BJ (cell line): Measurements from ENCODE around the gene EWSR1. TPM values are rescaled to one million over a fixed set of nuclear protein-coding genes. Genes with fewer than 3 reads are reported as not detected.

Source experiments
- CTCF ChIA-PET: fragments of 350-600 bp; formaldehyde crosslinking; extraction: SDS; loops from one replicate; lab custom pipeline; 2021; ENCODE audit warnings: antibody characterized with exemption, inconsistent platforms; lab: Yijun Ruan, JAX
- POLR2A ChIA-PET: fragments of 300-600 bp; sonication (Branson Sonifier 250); formaldehyde crosslinking; extraction: SDS; loops from one replicate; lab custom pipeline; 2021; ENCODE audit warnings: antibody characterized with exemption; lab: Charles Lee
- DNase-seq: peaks from one replicate; pipeline ENCODE4 v3.0.0-alpha.2; 2011; ENCODE audit warnings: low read depth
- H3K27me3 ChIP-seq: 2 replicates; pipeline ENCODE4 v1.6.0; 2011; ENCODE audit warnings: low read length; ENCODE audit not compliant: control insufficient read depth, insufficient read depth
- H3K36me3 ChIP-seq: 2 replicates; pipeline ENCODE4 v1.5.1; 2011; ENCODE audit warnings: low read length; ENCODE audit not compliant: control insufficient read depth, insufficient read depth
- H3K4me3 ChIP-seq: 2 replicates; pipeline ENCODE4 v1.5.1; 2011; ENCODE audit warnings: low read depth, mild to moderate bottlenecking, control low read depth, low read length
- polyA plus RNA-seq: library from polyadenylated mRNA; depleted of rRNA; stranded (reverse); fragments of >200 nt; gene quantifications from 2 replicates; pipeline ENCODE4 v1.2.3, GENCODE V29; 2011
- TF ChIP-seq, protein P1 (sequence below): IDR thresholded peaks from 2 replicates; pipeline ENCODE4 v1.5.1; 2011; ENCODE audit warnings: low read depth, mild to moderate bottlenecking, control low read depth, inconsistent platforms, low read length, moderate library complexity; ENCODE audit not compliant: insufficient read depth

EWSR1 gene
- polyA plus RNA-seq, 1 experiment: 206 TPM

DNA sequence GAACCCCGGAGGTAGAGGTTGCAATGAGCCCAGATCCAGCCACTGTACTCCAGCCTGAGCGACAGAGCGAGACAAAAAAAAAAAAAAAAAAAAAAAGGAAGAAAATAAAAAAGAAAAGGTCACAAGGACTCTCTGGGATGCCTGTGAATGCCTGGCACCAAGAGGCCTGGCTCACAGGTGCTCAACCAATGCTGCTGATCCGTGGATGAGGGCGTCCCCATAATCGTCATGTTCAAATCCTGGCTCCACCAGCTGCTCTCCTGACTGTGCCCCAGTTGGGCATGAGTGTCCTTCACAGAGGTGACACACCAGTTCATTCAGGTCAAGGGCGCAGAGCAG, 37.7 kb downstream of the EWSR1 start:
- TF ChIP-seq, protein P1, sequence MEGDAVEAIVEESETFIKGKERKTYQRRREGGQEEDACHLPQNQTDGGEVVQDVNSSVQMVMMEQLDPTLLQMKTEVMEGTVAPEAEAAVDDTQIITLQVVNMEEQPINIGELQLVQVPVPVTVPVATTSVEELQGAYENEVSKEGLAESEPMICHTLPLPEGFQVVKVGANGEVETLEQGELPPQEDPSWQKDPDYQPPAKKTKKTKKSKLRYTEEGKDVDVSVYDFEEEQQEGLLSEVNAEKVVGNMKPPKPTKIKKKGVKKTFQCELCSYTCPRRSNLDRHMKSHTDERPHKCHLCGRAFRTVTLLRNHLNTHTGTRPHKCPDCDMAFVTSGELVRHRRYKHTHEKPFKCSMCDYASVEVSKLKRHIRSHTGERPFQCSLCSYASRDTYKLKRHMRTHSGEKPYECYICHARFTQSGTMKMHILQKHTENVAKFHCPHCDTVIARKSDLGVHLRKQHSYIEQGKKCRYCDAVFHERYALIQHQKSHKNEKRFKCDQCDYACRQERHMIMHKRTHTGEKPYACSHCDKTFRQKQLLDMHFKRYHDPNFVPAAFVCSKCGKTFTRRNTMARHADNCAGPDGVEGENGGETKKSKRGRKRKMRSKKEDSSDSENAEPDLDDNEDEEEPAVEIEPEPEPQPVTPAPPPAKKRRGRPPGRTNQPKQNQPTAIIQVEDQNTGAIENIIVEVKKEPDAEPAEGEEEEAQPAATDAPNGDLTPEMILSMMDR: no peak
- no peak overlapping the region for H3K4me3 ChIP-seq
- POLR2A ChIA-PET: no interaction called here
- no peaks in the 10 kb centered on the region for H3K27me3 ChIP-seq
- CTCF ChIA-PET: interaction anchor here (0.7 to 6.7 kb wide), 6 partner anchors 13 to 80 kb away, joined by 3 to 69 read pairs (median 4); no protein-coding TSS in a partner anchor
- DNase-seq: no peak
- H3K36me3 ChIP-seq: peaks cover 5% of the 10 kb centered on the region; the same call in 1 of the 2 replicates

DNA sequence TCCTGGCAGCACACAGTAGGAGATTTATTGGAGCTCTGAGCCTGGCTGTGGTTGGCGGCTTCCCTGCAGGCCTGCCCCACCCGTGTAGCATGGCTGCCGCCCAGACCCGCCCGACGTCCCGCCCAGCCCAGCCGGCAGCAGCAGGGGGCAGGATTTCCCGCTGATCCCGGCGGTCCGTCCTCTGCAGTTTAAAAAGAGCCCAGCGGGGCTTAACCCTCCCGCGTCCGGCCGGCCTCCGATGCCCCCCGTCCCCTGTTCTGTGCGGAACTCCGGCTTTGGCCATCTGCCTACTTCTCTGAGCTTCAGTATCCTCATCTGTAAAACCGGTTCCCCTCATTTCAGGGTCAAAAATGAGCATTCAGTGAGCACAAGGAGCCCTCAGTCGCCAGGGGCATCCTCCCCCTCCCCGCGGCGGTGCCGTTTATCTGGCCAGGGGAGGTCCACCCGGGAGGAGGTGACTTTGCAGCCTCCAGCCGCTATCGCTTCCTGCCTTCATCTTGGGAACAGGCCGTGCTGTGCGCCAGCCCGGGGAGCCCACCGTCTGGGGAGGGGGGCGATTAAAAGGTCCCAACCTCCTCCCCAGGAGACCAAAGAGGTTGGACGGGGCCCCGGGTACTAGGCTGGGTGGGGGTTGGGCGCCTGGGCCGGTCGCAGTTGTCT, 38.2 kb downstream of the EWSR1 start, which contains the start of gene GAS2L1:
GAS2L1 (plus strand) TSS at position 476 of the 660 bp plus-strand sequence. CDS start 1,456 bp downstream, outside the sequence.
- CTCF ChIA-PET: interaction anchor here (0.7 to 6.7 kb wide), 10 partner anchors 9 to 82 kb away, joined by 3 to 69 read pairs (median 3); partner anchors contain the start of gene AP1B1
- peak within 1 kb of the TSS; percentile 80 for H3K4me3 ChIP-seq
- TF ChIP-seq, protein P1: peak; percentile 85
- POLR2A ChIA-PET: interaction anchor here (0.6 kb wide), 1 partner anchor 62 kb away, joined by 3 read pairs; no protein-coding TSS in a partner anchor
- H3K27me3 ChIP-seq: no peaks in the 10 kb centered on the region
- H3K36me3 ChIP-seq: peaks cover under 1% of the 10 kb centered on the region; the same call in 1 of the 2 replicates
- no peak for DNase-seq

DNA sequence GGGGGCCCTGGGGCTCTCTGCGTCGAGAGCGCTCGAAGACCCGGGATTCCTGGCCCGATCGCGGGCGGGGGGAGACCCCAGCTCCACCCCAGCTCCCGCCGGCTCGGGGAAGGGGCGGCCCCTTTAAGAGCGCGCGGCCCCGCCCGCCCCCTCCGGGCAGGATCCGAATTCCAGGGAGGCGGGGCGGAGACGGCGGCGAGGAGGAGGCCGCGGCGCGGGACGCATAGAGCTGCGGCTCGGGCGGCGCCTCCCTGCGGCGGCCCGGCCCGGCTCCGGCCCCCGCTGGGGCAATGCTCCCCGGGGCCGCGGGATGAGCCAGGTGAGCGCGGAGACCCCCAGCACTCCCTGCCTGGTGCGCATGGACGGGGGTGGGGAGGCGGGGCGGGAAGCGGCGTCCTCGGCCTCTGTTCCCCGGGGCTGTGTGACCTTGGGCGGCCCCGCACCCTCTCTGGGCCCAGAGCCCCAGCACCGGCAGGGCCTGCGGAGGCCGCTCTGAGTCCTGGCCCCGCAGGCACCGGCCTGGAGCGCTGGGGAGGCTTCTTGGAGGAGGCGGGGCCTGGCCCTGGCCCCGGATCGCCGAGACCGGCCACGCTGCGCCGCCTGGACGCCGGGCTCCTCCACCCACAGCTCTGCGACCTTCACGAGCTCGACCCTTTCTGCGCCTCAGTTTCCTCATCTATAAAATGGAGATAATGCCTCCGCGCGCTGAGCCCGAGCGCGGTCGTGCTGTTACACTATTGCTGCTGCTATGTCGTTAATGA, 38.9 kb downstream of the EWSR1 start:
- Histone ChIP-seq H3K36me3 (peaks cover 2% of the 10 kb centered on the region), H3K27me3 (no peaks in the 10 kb centered on the region), H3K4me3 (peak overlapping the region; percentile 80)
- CTCF ChIA-PET: interaction anchor here (0.7 to 6.7 kb wide), 8 partner anchors 10 to 82 kb away, joined by 3 to 69 read pairs (median 3); partner anchors contain the start of gene AP1B1
- POLR2A ChIA-PET: interaction anchor here (0.6 kb wide), 1 partner anchor 61 kb away, joined by 3 read pairs; no protein-coding TSS in a partner anchor
- DNase-seq: no peak
- TF ChIP-seq, protein P1: no peak

DNA sequence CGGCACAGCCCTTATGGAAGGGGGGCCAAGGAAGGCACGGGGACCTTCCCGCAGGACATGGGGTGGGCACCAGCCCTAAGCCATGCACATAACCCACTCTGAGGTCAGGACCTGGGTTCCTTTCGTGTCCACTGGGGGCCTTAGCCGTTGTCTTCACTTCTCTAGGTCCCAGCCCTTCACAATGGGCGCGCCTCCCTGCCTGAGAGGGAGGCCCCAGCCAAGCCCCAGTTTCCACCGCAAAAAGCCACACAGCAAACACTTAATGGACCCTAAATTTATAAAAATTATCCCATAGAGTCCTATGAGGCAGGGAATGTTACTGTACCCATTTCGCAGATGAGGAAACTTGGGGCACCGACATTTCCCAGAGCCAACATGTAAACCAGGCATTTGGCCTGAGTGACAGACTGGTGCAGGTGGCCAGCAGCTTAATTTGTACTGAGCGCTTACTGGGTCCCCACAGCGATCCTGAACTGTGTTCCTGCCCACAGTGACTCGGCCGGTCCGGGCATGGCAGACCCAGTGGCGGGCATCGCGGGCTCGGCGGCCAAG, 39.6 kb downstream of the EWSR1 start:
- no peak for DNase-seq
- CTCF ChIA-PET: interaction anchor here (0.7 to 6.7 kb wide), 5 partner anchors 24 to 81 kb away, joined by 3 to 69 read pairs (median 3); partner anchors contain the start of gene AP1B1
- peak overlapping the region; percentile 80 for H3K4me3 ChIP-seq
- H3K36me3 ChIP-seq: peaks cover 4% of the 10 kb centered on the region
- H3K27me3 ChIP-seq: no peaks in the 10 kb centered on the region
- POLR2A ChIA-PET: no interaction called here
- TF ChIP-seq, protein P1: no peak
